NB4 (cell line): ENCODE data around the gene IDI2.
A peak's percentile ranks its signal among the peaks of the same experiment; 100 is the strongest.

Experiments used
- DNase-seq: peaks from one replicate; pipeline ENCODE4 v3.0.0; 2010; ENCODE audit warnings: low read depth
- H3K4me3 ChIP-seq: one replicate; pipeline ENCODE4 v1.5.1; 2011; ENCODE audit warnings: mild to moderate bottlenecking, low read depth, low read length, moderate library complexity
- CTCF ChIP-seq: IDR thresholded peaks from one replicate; pipeline ENCODE4 v1.5.1; 2012; ENCODE audit warnings: low read depth, low read length
- MAX ChIP-seq: IDR thresholded peaks from 2 replicates; pipeline ENCODE4 v1.6.1; 2011; ENCODE audit warnings: low read depth, low read length
- MYC ChIP-seq: IDR thresholded peaks from 2 replicates; pipeline ENCODE4 v1.6.1; 2011; ENCODE audit warnings: low read depth, low read length
- POLR2A ChIP-seq: IDR thresholded peaks from 2 replicates; pipeline ENCODE4 v1.6.1; 2011; ENCODE audit warnings: mild to moderate bottlenecking; ENCODE audit not compliant: insufficient read length; ENCODE audit errors: extremely low read depth

The IDI2 gene

GRCh38 chr10:988667-989545 lies 36.8 kb downstream of the IDI2 start:
- TF ChIP-seq MYC: no peak
- TF ChIP-seq CTCF: no peak
- TF ChIP-seq MAX: no peak
- no peak for TF ChIP-seq POLR2A
- peak overlapping the region; percentile 89 for H3K4me3 ChIP-seq
- DNase-seq: no peak

GRCh38 chr10:987870-988666 lies 37.6 kb downstream of the IDI2 start, which contains the start of gene GTPBP4:
GTPBP4 (plus strand) TSS chr10:988434; CDS start chr10:988480, 46 bp downstream.
- peak; percentile 98 for TF ChIP-seq MYC
- TF ChIP-seq CTCF: peak; percentile 45
- TF ChIP-seq MAX: peak; percentile 96
- TF ChIP-seq POLR2A: peak; percentile 78
- peak within 1 kb of the TSS; percentile 89 for H3K4me3 ChIP-seq
- DNase-seq: peak; percentile 99

GRCh38 chr10:987620-987869 lies 38.1 kb downstream of the IDI2 start:
- H3K4me3 ChIP-seq: peak overlapping the region; percentile 89
- TF ChIP-seq MYC: no peak
- no peak for TF ChIP-seq MAX
- no peak for TF ChIP-seq CTCF
- TF ChIP-seq POLR2A: no peak
- DNase-seq: no peak

GRCh38 chr10:986881-987619 lies 38.6 kb downstream of the IDI2 start:
- TF ChIP-seq MYC: no peak
- no peak for TF ChIP-seq POLR2A
- TF ChIP-seq CTCF: no peak
- TF ChIP-seq MAX: no peak
- DNase-seq: peak; percentile 57
- peak overlapping the region; percentile 89 for H3K4me3 ChIP-seq

- TF ChIP-seq POLR2A (no peak), MAX (no peak), MYC (no peak), CTCF (no peak)
- peak; percentile 27 for DNase-seq
- H3K4me3 ChIP-seq: no peak overlapping the region
Observed at GRCh38 chr10:986137-986825, 39.4 kb downstream of the IDI2 start.
